ENCODE measurements around the gene NCF2.

GRCh38 chr1:183571678-183572268, 18.5 kb downstream of the NCF2 start:
- TF ChIP-seq GABPA (IDR thresholded peaks at IDR 0.05 in 1 of 2, conservative IDR thresholded peaks at IDR 0.05 in 1 of 2) (no peak), JUND (IDR thresholded peaks at IDR 0.05) (no peak), REST (IDR thresholded peaks at IDR 0.05) (no peak), RAD21 (IDR thresholded peaks at IDR 0.05) (no peak), TAF1 (conservative IDR thresholded peaks at IDR 0.05) (no peak), RXRA (IDR thresholded peaks at IDR 0.05) (no peak), FOXA2 (IDR thresholded peaks at IDR 0.05) (no peak), YY1 (IDR thresholded peaks at IDR 0.05) (no peak), ATF3 (IDR thresholded peaks at IDR 0.05) (no peak), EGR1 (IDR thresholded peaks at IDR 0.05; ENCODE audit: low read depth in 2 of 2) (no peak)
- TF ChIP-seq, protein P1, sequence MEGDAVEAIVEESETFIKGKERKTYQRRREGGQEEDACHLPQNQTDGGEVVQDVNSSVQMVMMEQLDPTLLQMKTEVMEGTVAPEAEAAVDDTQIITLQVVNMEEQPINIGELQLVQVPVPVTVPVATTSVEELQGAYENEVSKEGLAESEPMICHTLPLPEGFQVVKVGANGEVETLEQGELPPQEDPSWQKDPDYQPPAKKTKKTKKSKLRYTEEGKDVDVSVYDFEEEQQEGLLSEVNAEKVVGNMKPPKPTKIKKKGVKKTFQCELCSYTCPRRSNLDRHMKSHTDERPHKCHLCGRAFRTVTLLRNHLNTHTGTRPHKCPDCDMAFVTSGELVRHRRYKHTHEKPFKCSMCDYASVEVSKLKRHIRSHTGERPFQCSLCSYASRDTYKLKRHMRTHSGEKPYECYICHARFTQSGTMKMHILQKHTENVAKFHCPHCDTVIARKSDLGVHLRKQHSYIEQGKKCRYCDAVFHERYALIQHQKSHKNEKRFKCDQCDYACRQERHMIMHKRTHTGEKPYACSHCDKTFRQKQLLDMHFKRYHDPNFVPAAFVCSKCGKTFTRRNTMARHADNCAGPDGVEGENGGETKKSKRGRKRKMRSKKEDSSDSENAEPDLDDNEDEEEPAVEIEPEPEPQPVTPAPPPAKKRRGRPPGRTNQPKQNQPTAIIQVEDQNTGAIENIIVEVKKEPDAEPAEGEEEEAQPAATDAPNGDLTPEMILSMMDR (IDR thresholded peaks at IDR 0.05; ENCODE audit: low read depth, low read length, missing input control), result no peak
- TF ChIP-seq, protein P2, sequence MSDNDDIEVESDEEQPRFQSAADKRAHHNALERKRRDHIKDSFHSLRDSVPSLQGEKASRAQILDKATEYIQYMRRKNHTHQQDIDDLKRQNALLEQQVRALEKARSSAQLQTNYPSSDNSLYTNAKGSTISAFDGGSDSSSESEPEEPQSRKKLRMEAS (IDR thresholded peaks at IDR 0.05), result no peak
- TF ChIP-seq, protein P3, sequence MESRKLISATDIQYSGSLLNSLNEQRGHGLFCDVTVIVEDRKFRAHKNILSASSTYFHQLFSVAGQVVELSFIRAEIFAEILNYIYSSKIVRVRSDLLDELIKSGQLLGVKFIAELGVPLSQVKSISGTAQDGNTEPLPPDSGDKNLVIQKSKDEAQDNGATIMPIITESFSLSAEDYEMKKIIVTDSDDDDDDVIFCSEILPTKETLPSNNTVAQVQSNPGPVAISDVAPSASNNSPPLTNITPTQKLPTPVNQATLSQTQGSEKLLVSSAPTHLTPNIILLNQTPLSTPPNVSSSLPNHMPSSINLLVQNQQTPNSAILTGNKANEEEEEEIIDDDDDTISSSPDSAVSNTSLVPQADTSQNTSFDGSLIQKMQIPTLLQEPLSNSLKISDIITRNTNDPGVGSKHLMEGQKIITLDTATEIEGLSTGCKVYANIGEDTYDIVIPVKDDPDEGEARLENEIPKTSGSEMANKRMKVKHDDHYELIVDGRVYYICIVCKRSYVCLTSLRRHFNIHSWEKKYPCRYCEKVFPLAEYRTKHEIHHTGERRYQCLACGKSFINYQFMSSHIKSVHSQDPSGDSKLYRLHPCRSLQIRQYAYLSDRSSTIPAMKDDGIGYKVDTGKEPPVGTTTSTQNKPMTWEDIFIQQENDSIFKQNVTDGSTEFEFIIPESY (IDR thresholded peaks at IDR 0.05), result no peak
